Cardiac muscle cell (in vitro differentiated cells and primary cell): Measurements from ENCODE around the gene OCSTAMP. TPM values are rescaled to one million over a fixed set of nuclear protein-coding genes. Genes with fewer than 3 reads are reported as not detected.

Experiments
- DNase-seq, 2 donors: peaks; one replicate each; pipeline versions ENCODE4 v3.0.0 to v3.0.0-alpha.2; 2010 to 2017; ENCODE audit warnings: low read depth in 1 of 2, low spot score in 1 of 2
- H3K27ac ChIP-seq: fragments of 200-600 bp; sonication (generic); 2 replicates; pipeline ENCODE4 v1.5.1; 2016
- H3K27me3 ChIP-seq: fragments of 200-600 bp; sonication (generic); 2 replicates; pipeline ENCODE4 v1.6.0; 2016; ENCODE audit warnings: control low read depth
- H3K36me3 ChIP-seq: fragments of 200-600 bp; sonication (generic); 2 replicates; pipeline ENCODE4 v1.5.1; 2016; ENCODE audit warnings: control low read depth
- H3K4me1 ChIP-seq: fragments of 200-600 bp; sonication (generic); 2 replicates; pipeline ENCODE4 v1.8.1; 2017; ENCODE audit warnings: low read depth, mild to moderate bottlenecking, mixed run types
- H3K4me3 ChIP-seq: fragments of 200-600 bp; sonication (generic); 2 replicates; pipeline ENCODE4 v1.5.1; 2016; ENCODE audit warnings: mild to moderate bottlenecking
- H3K9me3 ChIP-seq: fragments of 200-600 bp; sonication (generic); 2 replicates; pipeline ENCODE4 v1.5.1; 2017; ENCODE audit warnings: low read depth, mild to moderate bottlenecking, control low read depth
- polyA plus RNA-seq: library from polyadenylated mRNA; unstranded; fragments of >200 nt; fragmentation: Nextera tagmentation; extraction: Ambion mirVana; gene quantifications from 2 replicates; pipeline ENCODE4 v1.2.1, GENCODE V29; 2016
- total RNA-seq: library from RNA; depleted of rRNA; stranded (reverse); fragments of >200 nt; gene quantifications from 2 replicates; pipeline ENCODE4 v1.2.3, GENCODE V29; 2016
- TF ChIP-seq, protein P1 (sequence below): IDR thresholded peaks from 2 replicates; pipeline ENCODE4 v1.5.1; 2012; ENCODE audit warnings: low read depth, mild to moderate bottlenecking, low read length

Gene OCSTAMP
- total and polyA plus RNA-seq, 2 experiments from 2014 or later, result not detected

DNA sequence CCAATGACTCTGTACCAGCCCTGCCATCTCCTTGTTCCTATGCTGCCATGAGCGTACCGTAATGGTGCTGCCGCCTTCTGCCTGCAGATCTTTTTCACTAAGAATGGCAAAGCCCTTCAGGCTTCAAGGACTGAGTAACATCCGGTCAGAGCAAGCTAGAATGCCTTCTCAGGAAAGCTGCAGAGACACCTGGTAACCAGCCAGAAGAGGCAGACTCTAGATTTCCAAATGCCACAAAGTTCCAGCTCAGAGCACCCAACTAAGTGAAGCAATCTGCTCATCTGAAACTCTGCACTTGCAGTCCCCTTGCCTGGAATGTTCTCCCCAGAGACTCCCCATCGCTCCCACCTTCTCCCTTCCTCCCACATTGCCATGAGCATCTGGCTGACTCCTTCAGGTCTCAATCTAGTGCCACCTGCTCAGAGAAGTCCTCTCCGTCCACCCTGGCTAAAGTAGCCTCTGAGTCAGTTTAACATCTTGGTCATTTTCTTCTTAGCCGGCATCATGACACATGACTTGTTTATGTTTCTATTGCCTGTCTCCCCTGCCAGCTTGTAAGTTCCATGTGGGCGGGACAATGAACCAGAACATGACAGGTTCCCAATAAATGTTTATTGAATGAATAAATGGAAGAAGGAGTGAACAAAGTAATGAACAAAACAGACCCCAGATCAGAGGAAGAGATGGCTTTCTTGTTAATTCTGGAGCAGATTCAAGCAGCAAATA is 6.9 kb upstream of the OCSTAMP start:
- TF ChIP-seq, protein P1, sequence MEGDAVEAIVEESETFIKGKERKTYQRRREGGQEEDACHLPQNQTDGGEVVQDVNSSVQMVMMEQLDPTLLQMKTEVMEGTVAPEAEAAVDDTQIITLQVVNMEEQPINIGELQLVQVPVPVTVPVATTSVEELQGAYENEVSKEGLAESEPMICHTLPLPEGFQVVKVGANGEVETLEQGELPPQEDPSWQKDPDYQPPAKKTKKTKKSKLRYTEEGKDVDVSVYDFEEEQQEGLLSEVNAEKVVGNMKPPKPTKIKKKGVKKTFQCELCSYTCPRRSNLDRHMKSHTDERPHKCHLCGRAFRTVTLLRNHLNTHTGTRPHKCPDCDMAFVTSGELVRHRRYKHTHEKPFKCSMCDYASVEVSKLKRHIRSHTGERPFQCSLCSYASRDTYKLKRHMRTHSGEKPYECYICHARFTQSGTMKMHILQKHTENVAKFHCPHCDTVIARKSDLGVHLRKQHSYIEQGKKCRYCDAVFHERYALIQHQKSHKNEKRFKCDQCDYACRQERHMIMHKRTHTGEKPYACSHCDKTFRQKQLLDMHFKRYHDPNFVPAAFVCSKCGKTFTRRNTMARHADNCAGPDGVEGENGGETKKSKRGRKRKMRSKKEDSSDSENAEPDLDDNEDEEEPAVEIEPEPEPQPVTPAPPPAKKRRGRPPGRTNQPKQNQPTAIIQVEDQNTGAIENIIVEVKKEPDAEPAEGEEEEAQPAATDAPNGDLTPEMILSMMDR, result no peak
- DNase-seq, result peak in 1 of 2 donors; percentile 27
- Histone ChIP-seq H3K9me3 (no peaks in the 10 kb centered on the region), H3K27me3 (no peaks in the 10 kb centered on the region), H3K36me3 (no peaks in the 10 kb centered on the region), H3K4me1 (peaks cover 6% of the 10 kb centered on the region), H3K27ac (no peak overlapping the region), H3K4me3 (no peak overlapping the region)

DNA sequence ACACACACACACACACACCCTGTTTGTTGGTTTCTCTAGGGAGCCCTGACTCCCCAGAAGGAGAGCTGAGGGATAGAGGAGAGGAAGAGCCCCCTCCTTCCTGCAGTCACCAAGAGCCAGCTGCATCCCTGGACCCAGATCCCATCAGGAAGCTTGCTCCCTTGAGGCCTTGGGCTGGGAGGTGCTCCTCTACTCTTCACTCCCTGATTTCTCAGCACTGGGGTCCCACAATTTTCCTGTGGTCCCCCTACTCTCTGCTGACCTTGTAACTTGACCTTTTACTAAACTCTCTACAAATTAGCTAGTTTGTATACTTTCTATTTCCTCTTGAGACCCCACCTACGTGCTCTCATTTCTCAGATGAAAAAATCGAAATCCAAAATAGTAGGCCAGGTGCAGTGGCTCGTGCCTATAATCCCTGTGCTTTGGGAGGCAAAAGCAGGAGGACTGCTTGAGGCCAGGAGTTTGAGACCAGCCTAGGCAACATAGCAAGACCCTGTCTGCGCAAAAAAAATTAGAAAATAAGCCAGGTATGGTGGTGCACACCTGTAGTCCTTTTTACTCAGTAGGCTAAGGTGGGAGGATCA is 5.0 kb upstream of the OCSTAMP start:
- Histone ChIP-seq H3K27ac (no peak overlapping the region), H3K27me3 (no peaks in the 10 kb centered on the region), H3K36me3 (no peaks in the 10 kb centered on the region), H3K4me3 (no peak overlapping the region), H3K4me1 (peaks cover 6% of the 10 kb centered on the region), H3K9me3 (no peaks in the 10 kb centered on the region)
- no peak for DNase-seq
- TF ChIP-seq, protein P1, result no peak

DNA sequence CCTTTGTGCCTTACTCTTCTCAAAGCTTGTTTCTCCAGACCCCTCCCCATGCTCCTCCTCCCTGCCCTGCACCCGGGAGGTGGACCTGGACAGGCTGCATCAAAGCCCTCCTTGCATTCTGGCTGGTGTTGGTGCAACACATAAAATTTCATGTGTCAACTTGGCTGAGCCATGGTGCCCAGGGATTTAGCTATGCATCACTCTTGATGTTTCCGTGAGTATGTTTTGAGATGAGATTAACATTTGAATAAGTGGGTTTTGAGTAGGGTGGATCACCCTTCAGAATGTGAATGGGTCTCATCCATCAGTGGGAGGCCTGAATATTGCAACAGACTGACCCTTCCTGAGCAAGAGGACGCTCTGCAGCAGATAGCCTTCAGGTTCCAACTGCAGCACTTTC is 4.4 kb upstream of the OCSTAMP start:
- Histone ChIP-seq H3K27ac (no peak overlapping the region), H3K4me1 (peaks cover 6% of the 10 kb centered on the region), H3K4me3 (no peak overlapping the region), H3K9me3 (no peaks in the 10 kb centered on the region), H3K36me3 (no peaks in the 10 kb centered on the region), H3K27me3 (no peaks in the 10 kb centered on the region)
- TF ChIP-seq, protein P1, result no peak
- no peak for DNase-seq

DNA sequence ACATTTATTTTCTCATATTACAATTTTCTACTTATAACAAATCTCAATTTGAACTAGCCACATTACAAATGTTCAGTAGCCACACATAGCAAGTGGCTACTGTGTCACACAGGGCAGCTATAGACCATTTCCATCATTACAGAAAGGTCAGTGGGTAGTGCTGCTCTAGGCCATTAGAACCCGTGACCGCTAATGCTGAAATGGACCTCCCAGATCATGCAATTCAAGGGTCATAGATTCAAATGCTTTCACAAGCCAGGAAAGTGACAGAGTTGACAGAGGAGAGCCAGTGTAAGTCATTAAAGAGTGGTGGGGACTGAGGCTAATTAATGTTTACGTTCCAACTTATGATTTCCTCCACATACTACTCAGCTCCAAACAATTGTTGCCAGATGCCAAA is 3.5 kb upstream of the OCSTAMP start:
- Histone ChIP-seq H3K27ac (no peak overlapping the region), H3K9me3 (no peaks in the 10 kb centered on the region), H3K4me3 (no peak overlapping the region), H3K27me3 (no peaks in the 10 kb centered on the region), H3K4me1 (peaks cover 6% of the 10 kb centered on the region), H3K36me3 (no peaks in the 10 kb centered on the region)
- TF ChIP-seq, protein P1, result no peak
- no peak for DNase-seq

DNA sequence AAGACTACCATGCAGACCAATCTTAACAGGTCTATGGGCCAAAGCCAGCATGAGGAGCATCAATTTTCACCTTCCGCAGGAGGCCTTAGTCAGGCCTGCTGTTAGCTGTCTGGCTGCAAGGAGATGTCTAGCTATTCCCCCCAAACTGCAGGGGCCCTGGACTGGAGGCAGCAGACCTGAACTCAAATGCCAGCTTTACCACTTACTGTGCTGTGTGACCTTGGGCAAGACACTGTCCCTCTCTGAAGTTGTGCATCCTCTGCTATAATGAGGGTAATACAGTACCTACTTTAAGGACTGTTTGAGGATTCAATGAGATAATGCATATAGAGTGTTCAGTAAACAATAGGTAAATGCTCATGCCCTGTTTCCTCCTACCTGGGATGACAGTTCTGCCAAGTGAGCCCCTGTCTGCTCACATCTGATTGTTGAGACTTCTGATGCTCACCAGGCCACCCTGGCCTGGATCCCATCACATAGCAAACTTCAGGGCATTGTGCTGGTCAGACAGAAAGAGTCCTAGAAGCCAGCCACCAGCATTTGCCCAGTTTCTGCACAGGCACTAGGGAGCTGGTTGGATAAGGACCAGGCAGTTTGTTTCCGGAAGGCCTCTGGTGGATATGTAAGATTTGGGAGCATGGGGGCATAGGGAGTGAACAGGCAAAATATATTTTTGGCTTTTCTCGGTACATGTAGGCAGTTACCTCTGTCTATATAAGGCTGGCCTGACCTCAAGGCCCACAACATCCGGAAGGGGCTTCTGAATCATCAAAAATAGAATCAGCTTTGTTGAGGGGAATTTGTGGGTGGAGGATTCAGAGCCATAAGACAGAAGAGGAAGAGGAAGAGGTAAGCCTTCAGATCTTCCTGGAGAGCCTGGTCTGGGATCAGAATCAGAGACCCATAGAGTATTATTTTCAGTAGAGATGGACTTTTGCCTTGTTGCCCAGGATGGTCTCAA is 2.3 kb upstream of the OCSTAMP start:
- no peak overlapping the region for H3K4me3 ChIP-seq
- H3K27ac ChIP-seq, result peak overlapping the region; percentile 67
- H3K36me3 ChIP-seq, result no peaks in the 10 kb centered on the region
- no peaks in the 10 kb centered on the region for H3K9me3 ChIP-seq
- peaks cover 6% of the 10 kb centered on the region for H3K4me1 ChIP-seq
- TF ChIP-seq, protein P1, result no peak
- no peak for DNase-seq
- no peaks in the 10 kb centered on the region for H3K27me3 ChIP-seq
